HEK293 (cell line): ENCODE results near the gene IL36B.

ENCODE experiments used
- CTCF ChIA-PET: fragments of 350-600 bp; formaldehyde crosslinking; extraction: SDS; loops from one replicate; lab custom pipeline; 2021; ENCODE audit warnings: antibody characterized with exemption; lab: Yijun Ruan, JAX
- POLR2A ChIA-PET: fragments of 300-600 bp; formaldehyde crosslinking; extraction: SDS; loops from one replicate; lab custom pipeline; 2020; ENCODE audit warnings: antibody characterized with exemption, inconsistent platforms; lab: Yijun Ruan, JAX
- H3K27ac ChIP-seq: fragments of 200-500 bp; sonication (Bioruptor generic); 2 replicates; pipeline ENCODE4 v1.5.1; 2014; ENCODE audit warnings: low read depth, low read length, control low read depth, inconsistent platforms; ENCODE audit errors: extremely low read depth
- H3K36me3 ChIP-seq, 2 experiments: fragments of 200-500 bp in 1 of 2; sonication (Bioruptor generic) in 1 of 2; 1 replicate in 1 of 2; 2 replicates in 1 of 2; pipeline ENCODE4 v1.5.1; 2014 to 2017; ENCODE audit warnings: inconsistent platforms in 2 of 2, low read length in 2 of 2; ENCODE audit not compliant: control insufficient read depth in 2 of 2, insufficient read depth in 1 of 2
- H3K4me1 ChIP-seq: fragments of 200-500 bp; sonication (Bioruptor generic); 2 replicates; pipeline ENCODE4 v1.5.1; 2014; ENCODE audit warnings: mild to moderate bottlenecking, low read length, inconsistent platforms; ENCODE audit not compliant: control insufficient read depth, insufficient read depth
- H3K4me3 ChIP-seq: 2 replicates; pipeline ENCODE4 v1.5.1; 2011; ENCODE audit warnings: low read depth, mild to moderate bottlenecking, control low read depth, low read length, moderate library complexity
- H3K9me3 ChIP-seq: fragments of 200-500 bp; sonication (Bioruptor generic); 2 replicates; pipeline ENCODE4 v1.5.1; 2014; ENCODE audit warnings: low read depth, low read length, inconsistent platforms; ENCODE audit not compliant: control insufficient read depth, insufficient read depth
- MYNN ChIP-seq: fragments of 450-650 bp; formaldehyde crosslinking; IDR thresholded peaks from 2 replicates; pipeline ENCODE4 v1.5.1; 2016; ENCODE audit warnings: missing biosample characterization, missing genetic modification characterization, borderline replicate concordance
- ZBTB26 ChIP-seq: fragments of 450-650 bp; formaldehyde crosslinking; optimal IDR thresholded peaks from 2 replicates; pipeline ENCODE3; 2016; ENCODE audit warnings: missing biosample characterization, mild to moderate bottlenecking, missing genetic modification characterization
- ZBTB44 ChIP-seq: fragments of 450-650 bp; IDR thresholded peaks from 2 replicates; pipeline ENCODE4 v1.5.1; 2018; ENCODE audit warnings: missing biosample characterization, mild to moderate bottlenecking, missing genetic modification characterization
- ZBTB49 ChIP-seq: fragments of 450-650 bp; formaldehyde crosslinking; IDR thresholded peaks from 2 replicates; pipeline ENCODE4 v1.5.1; 2016; ENCODE audit warnings: missing biosample characterization, missing genetic modification characterization, low read depth
- ZFP41 ChIP-seq: fragments of 450-650 bp; formaldehyde crosslinking; IDR thresholded peaks from 2 replicates; pipeline ENCODE4 v1.5.1; 2016; ENCODE audit warnings: missing biosample characterization, missing genetic modification characterization, borderline replicate concordance
- ZNF214 ChIP-seq: fragments of 450-650 bp; formaldehyde crosslinking; IDR thresholded peaks from 2 replicates; pipeline ENCODE4 v1.5.1; 2017; ENCODE audit warnings: missing biosample characterization, mild to moderate bottlenecking, missing genetic modification characterization, borderline replicate concordance
- ZNF23 ChIP-seq: fragments of 450-650 bp; formaldehyde crosslinking; IDR thresholded peaks from 2 replicates; pipeline ENCODE4 v1.5.1; 2016; ENCODE audit warnings: missing biosample characterization, missing genetic modification characterization, borderline replicate concordance
- ZNF654 ChIP-seq: fragments of 450-650 bp; formaldehyde crosslinking; IDR thresholded peaks from 2 replicates; pipeline ENCODE4 v1.5.1; 2016; ENCODE audit warnings: low read depth, missing biosample characterization, missing genetic modification characterization
- ZNF670 ChIP-seq: fragments of 450-650 bp; formaldehyde crosslinking; IDR thresholded peaks from 2 replicates; pipeline ENCODE4 v1.5.1; 2016; ENCODE audit warnings: missing biosample characterization, missing genetic modification characterization, low read depth
- ZNF701 ChIP-seq: fragments of 450-650 bp; formaldehyde crosslinking; IDR thresholded peaks from 2 replicates; pipeline ENCODE4 v1.5.1; 2016; ENCODE audit warnings: missing biosample characterization, missing genetic modification characterization
- ZNF768 ChIP-seq: fragments of 450-650 bp; formaldehyde crosslinking; IDR thresholded peaks from 2 replicates; pipeline ENCODE4 v1.5.1; 2018; ENCODE audit warnings: missing biosample characterization, mild to moderate bottlenecking, missing genetic modification characterization
- ZSCAN30 ChIP-seq: fragments of 450-650 bp; IDR thresholded peaks from 2 replicates; pipeline ENCODE4 v1.5.1; 2018; ENCODE audit warnings: missing biosample characterization, mild to moderate bottlenecking, missing genetic modification characterization, moderate library complexity
- ZSCAN4 ChIP-seq: fragments of 450-650 bp; formaldehyde crosslinking; IDR thresholded peaks from 2 replicates; pipeline ENCODE4 v1.5.1; 2017; ENCODE audit warnings: missing biosample characterization, missing genetic modification characterization

IL36B gene

GRCh38 chr2:113057117-113057516 lies 4.5 kb upstream of the IL36B start (continued):
- TF ChIP-seq ZSCAN4 (tag by site-specific recombination) (no peak), MYNN (tag by site-specific recombination) (no peak), ZNF768 (tag by site-specific recombination) (no peak), ZBTB26 (no peak)
- TF ChIP-seq, all 188 proteins: peak for 0

- CTCF ChIA-PET = interaction anchor here (1.0 kb wide), 1 partner anchor 142 kb away, joined by 3 read pairs; no protein-coding TSS in a partner anchor
These were observed 3.9 kb upstream of the IL36B start for GRCh38 chr2:113056521-113056920.

GRCh38 chr2:113054066-113054465 lies 1.4 kb upstream of the IL36B start:
- Histone ChIP-seq H3K4me1 (no peaks in the 10 kb centered on the region), H3K9me3 (no peaks in the 10 kb centered on the region), H3K36me3 (no peaks in the 10 kb centered on the region), H3K27ac (no peak overlapping the region), H3K4me3 (no peak overlapping the region)
- POLR2A ChIA-PET = no interaction called here
- TF ChIP-seq ZNF23 (tag by site-specific recombination) (no peak), ZNF654 (tag by site-specific recombination) (no peak), ZBTB49 (no peak), ZBTB26 (no peak), ZNF670 (tag by site-specific recombination) (no peak)
- CTCF ChIA-PET = interaction anchor here (0.7 to 0.8 kb wide), 3 partner anchors 58 to 329 kb away, joined by 3 to 4 read pairs (median 3); no protein-coding TSS in a partner anchor

More at GRCh38 chr2:113056521-113056920, 3.9 kb upstream of the IL36B start:
- Histone ChIP-seq H3K27ac (no peak overlapping the region), H3K4me1 (no peaks in the 10 kb centered on the region), H3K36me3 (no peaks in the 10 kb centered on the region), H3K4me3 (no peak overlapping the region), H3K9me3 (no peaks in the 10 kb centered on the region)
- POLR2A ChIA-PET = no interaction called here
- no peak for TF ChIP-seq ZBTB44 (tag by site-specific recombination)
- TF ChIP-seq ZFP41 (tag by site-specific recombination) = no peak
- TF ChIP-seq ZSCAN30 (tag by site-specific recombination) = no peak
- TF ChIP-seq ZNF214 (tag by site-specific recombination) = no peak
- no peak for TF ChIP-seq ZNF701 (tag by site-specific recombination)
